GM18907 (cell line): ENCODE measurements around the gene HMGN5.
A peak's percentile ranks its signal among the peaks of the same experiment; 100 is the strongest.

Experiments used
- ATAC-seq: cut with Tn5 transposase; IDR thresholded peaks from one replicate; pipeline ENCODE4 v1.9.1; 2021; ENCODE audit warnings: mild to moderate bottlenecking, moderate library complexity; ENCODE audit not compliant: unreplicated experiment

Gene HMGN5

DNA sequence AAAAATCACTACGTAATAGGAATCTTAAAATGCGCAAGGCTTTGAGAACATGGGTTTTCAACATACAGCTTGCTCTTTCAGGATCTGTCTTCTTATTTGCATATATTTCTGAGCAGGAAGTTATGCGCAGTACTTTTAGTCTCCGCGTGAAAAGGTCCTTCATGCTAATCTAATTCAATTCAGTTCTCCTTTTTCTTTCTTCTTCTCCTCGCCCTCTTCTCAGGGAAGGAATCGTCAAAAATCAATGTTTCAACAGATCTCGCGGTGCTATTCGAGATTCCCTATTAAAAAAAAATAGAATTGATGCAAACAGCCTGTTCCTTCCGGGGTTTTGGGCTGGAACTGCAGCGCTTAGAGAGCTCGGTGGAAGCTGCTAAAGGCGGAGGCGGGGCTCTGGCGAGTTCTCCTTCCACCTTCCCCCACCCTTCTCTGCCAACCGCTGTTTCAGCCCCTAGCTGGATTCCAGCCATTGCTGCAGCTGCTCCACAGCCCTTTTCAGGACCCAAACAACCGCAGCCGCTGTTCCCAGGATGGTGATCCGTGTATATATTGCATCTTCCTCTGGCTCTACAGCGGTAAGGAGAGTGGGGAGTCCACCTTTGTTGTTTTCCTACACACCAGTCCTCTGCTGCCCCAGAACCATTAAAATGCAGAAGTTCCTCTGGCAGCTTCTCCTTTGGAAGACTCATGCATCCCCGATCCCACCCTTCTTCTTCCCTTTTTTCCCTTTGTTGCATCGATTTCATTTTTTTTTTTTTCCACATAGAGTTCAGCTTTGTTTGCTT is at the start of gene HMGN5, which contains the start of gene SH3BGRL:
Gene HMGN5, minus strand, starts transcription at position 243 of the 785 bp plus-strand sequence. CDS start 80,364 bp downstream, outside the sequence.
Gene SH3BGRL, plus strand, starts transcription at position 432 of the 785 bp plus-strand sequence. Its CDS starts 99 bp downstream, at position 531.
- peak; percentile 98 for ATAC-seq

DNA sequence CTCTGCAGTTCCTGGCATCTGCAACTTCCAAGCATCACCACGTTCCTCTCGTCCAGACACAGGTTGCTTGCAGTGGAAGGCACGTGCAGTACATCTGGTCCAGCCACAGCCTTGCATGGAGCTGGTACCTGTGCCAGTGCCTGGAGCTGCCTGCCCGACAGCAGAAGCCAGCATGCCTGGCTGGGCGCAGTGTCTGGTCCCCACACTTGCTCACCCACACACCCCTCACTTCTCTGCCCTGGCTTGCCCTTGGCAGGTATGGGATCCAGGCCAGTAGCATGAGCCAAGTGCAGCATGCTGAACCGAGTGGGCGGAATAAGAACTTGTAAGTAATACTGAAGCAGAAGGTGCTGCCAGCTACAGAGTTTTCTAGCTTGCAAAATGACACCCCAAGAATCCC is 40.0 kb upstream of the HMGN5 start:
- no peak for ATAC-seq

DNA sequence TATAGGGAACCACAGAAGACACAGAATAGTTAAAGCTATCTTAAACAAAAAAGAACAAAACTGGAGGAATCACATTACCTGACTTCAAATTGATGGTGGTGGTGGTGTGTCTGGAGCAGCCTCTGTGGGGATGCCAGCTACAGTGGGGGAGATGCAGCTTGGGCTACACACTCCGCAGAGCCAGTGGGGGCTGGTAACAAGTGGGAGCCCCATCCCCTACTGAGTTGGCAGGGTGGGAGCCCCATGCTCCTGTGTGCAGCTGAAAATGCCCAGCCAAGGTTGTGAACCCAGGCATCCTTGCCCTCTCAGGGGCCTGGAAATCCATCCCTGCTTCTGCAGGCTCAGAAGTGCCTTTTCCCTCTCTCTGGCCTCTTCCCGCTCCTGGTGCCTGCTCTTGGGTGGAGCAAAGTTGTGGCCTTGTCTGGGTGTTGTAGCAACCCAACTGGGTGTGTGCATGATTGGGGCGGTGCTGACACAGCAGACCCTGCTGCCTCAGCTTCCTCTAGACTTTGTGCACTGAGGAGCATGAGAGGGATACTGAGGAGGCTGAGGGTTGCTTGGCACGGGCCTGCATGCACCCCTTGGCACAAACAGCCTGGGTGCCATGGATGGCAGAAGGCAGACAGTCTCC is 39.1 kb upstream of the HMGN5 start:
- no peak for ATAC-seq

DNA sequence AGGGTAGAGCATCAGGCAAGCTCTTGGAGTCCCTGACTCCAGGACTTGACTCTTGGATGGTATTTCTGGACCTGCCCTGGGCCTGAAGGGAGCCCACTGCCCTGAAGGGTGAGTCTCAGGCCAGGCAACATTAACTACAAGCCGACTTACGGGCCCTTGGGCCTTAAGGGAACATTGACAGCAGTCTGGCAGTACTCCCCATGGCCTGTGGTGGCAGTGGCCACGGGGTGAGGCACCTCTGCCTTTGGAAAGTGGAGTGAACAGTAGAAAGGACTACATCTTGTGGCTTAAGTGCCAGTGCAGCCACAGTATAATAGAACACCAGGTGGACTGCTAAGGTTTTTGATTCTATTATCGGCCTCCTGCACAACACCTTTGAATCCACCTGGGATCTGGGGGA is 36.5 kb upstream of the HMGN5 start:
- no peak for ATAC-seq

- no peak for ATAC-seq
Measured at GRCh38 chrX:81237516-81237915, 35.8 kb upstream of the HMGN5 start.

- ATAC-seq, result no peak
Measured at GRCh38 chrX:81232218-81232617, 30.5 kb upstream of the HMGN5 start.

DNA sequence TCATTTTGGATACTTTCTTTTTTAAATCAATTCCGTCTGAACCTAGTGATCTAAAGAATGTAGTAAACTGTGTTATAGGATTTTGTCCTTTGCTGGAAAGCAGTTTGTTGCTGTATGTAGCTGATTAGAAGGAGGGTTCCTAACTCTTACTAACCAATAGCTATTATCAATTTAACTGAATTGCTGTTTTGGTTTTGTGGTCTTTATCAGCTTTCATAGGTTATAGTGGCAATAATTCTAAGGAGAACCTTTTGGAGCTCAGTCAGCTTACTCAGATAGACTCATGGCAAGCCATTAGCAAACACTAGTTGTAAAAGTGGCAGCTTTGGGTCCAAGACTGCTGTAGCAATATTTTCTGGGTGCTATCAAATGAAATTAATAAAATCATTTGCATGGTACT is 29.8 kb upstream of the HMGN5 start:
- ATAC-seq, result no peak

DNA sequence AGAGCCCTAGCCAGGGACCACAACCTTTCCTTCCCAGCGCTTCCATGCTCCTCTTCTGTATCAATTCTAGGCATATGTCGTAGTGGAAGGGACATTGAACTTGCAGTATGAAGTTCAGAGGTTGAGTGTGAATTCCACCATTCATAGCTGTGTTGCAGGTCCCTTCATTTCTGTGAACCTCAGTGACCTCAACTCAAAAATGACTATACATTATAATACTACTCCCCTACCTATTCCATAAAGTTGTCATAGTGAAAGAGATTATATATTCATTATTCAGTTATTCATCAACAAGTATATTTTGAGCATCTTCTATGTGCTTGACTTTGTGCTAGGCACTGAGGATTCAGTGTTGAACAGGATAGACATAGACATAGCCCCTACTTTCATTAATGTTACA is 28.2 kb upstream of the HMGN5 start:
- ATAC-seq, result no peak

- no peak for ATAC-seq
Measured at GRCh38 chrX:81229229-81229628, 27.5 kb upstream of the HMGN5 start.

DNA sequence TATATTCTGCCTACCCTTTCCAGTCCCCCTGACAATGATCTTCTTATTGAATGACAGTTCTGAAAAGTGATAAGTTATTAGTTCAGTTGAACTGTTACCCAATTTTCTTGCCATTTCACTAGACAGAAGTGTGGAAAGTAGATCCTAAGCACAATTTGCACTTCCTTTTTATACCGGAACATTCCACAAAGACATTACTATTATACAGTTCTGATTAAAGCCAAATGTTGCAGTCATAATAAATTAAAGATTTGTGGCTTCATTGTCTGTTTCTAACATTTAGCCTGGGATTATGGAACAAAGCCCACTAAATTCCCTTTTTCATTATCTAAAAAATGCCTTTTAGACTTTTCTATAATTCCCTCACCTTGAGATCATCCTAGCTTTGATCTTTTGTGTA is 14.0 kb upstream of the HMGN5 start:
- ATAC-seq, result no peak

GRCh38 chrX:81208916-81209315 is 7.2 kb upstream of the HMGN5 start:
- no peak for ATAC-seq

DNA sequence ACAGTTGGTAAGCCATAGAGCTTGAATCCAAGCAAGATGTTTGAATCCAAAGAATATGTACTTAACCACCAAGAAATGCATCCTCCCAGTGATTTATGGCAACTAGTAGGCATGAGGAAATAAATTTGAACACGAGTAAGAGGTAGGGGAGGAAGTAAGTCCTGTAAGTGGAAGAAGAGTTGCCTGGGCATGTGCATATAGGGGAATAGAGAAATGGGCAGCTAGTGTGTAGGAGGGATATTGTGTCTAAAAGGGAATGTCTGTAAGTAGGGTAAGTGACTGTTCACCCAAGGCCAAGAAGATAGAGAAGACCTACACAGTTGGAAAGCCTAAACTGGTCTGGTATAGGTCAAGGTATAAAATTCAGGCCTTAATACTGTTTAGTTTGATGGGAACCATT is 4.8 kb upstream of the HMGN5 start:
- ATAC-seq, result no peak

DNA sequence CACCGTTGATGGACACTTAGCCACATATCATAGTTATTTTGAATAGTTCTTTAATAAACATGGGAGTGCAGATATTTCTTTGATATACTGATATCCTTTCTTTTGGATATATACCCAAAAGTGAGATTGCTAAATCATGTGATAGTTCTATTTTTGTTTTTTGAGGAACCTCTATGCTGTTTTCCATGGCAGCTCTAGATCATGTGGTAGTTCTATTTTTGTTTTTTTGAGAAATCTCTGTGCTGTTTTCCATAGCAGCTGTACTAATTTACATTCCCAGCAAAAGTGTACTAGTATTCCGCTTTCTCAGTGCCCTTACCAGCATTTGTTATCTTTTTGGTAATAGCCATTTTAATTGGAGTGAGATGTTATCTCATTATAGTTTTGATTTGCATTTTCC is 3.8 kb upstream of the HMGN5 start:
- ATAC-seq, result no peak

DNA sequence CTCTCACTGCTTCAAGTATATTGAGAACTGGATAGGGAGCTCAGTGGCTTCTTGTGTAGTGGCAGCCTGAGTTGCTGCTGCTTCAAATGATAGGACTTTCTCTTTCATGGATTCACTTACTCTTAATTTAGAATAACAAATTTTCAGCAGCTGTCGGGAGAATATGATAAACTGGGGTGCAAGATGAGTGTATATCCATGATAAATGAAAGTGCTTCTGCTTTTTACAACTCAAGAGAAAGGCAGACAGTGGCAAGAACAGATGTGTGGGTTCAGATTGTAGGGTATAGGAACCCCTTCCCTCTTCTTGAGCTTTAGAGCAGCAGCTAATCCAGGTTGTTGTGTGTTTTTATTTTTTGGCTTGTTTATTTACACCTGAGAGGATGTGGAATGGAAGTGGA is 1.2 kb upstream of the HMGN5 start:
- ATAC-seq, result no peak

DNA sequence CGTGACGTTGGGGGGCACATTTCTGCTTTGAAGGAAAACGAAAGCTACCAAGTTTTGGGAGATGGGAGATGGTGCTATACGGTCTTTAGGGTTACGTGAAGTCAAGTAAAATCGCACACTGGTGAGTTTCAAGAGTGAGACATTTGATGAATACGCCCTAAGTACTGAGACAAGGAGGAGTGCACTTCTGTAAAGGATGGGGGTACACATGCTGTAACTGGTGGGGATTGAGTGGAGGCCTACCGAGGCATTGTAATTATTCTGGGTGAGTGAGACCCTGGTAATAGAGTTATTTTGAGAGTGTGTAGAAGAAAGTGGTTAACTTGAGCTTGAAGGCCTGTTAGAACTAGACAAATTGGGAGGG is 725 bp upstream of the HMGN5 start:
- no peak for ATAC-seq

DNA sequence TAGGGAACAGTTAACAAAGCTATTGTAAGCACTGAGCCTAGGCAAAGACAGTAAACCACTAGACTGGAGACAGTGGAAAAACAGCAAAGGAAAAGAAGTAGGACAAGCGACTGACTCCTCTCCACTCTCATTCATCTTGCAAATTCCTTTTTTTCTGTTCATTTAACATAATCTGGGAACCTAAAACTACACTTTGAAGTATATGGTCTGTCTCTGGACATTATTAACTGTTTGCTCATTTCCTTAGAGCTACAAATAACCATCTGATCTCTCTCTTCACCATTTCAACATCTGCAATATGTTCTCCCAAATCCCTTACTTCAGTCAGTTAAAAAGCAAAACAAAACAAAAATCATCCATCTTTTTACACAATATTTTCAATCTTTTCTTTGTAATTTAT is 642 bp downstream of the HMGN5 start:
- ATAC-seq, result no peak

- ATAC-seq, result peak; percentile 97
Measured at GRCh38 chrX:81195712-81196111, 6.0 kb downstream of the HMGN5 start.

DNA sequence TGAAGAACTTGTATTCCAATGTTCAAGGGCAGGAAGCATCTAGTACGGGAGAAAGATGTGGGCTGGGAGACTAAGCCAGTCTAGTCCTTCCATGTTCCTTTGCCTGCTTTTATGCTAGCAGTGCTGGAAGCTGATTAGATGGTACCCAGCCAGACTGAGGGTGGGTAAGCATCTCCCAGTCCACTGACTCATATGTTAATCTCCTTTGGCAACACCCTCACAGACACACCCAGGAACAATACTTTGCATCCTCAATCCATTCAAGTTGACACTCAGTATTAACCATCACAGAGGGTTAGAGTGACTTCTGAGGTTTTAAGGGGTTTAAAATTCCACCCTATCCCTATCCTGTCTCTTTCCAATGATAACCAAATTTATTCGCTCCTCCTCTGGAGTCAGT is 6.5 kb downstream of the HMGN5 start:
- peak; percentile 9 for ATAC-seq

DNA sequence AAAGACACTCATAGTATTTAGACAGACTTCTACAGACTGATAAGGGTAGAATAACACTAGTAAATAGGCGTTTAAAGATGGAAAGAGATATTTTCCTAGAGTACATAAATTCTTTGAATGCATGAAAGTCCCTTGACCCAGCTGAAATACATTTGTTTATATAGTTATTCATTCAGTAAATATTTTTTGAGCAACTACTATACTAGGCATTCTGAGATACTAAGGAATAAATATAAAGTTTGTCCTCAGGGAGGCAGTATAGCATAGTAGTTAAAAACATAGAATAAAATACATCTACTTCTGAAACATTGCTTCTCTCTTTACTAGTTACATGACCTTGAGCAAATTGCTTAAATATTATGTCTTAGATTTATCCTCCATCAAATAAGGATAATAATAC is 27.4 kb downstream of the HMGN5 start:
- peak; percentile 51 for ATAC-seq

GRCh38 chrX:81168391-81168790 is 33.3 kb downstream of the HMGN5 start:
- no peak for ATAC-seq

- ATAC-seq, result peak; percentile 97
Measured at GRCh38 chrX:81121513-81122363, 80.0 kb downstream of the HMGN5 start.

GRCh38 chrX:81120936-81121371 is 80.8 kb downstream of the HMGN5 start:
- ATAC-seq, result peak; percentile 72
